B cell (primary cell): ENCODE results near the gene BEST1. TPM values are rescaled to one million over a fixed set of nuclear protein-coding genes. Genes with fewer than 3 reads are reported as not detected.
"Not testable (repeated sequence)": the region's sequence is repeated elsewhere in the genome, so short reads cannot be mapped to it uniquely, and the experiment has no call there.

Experiments
- ATAC-seq: fragments of 200-7000 bp; cut with Tn5 transposase; one replicate; pipeline ENCODE4 v1.10.0; 2021; ENCODE audit warnings: low read depth, mild to moderate bottlenecking, moderate number of reproducible peaks, moderate library complexity
- CTCF ChIA-PET: fragments of 350-600 bp; sonication (Branson Sonifier 250); formaldehyde crosslinking; loops from one replicate; lab custom pipeline; 2021; ENCODE audit warnings: antibody characterized with exemption, inconsistent platforms; lab: Charles Lee
- POLR2A ChIA-PET: fragments of 350-600 bp; sonication (Branson Sonifier 250); formaldehyde crosslinking; loops from one replicate; lab custom pipeline; 2021; ENCODE audit warnings: antibody characterized with exemption; lab: Charles Lee
- DNase-seq: peaks from one replicate; pipeline ENCODE4 v3.0.0; 2013
- H2AFZ ChIP-seq: 2 replicates; pipeline ENCODE4 v1.6.1; 2012; ENCODE audit warnings: mild to moderate bottlenecking, low read depth, low read length; ENCODE audit not compliant: insufficient read depth, poor library complexity, severe bottlenecking
- H3K27ac ChIP-seq, 2 donors: 1 replicate in 1 of 2; 2 replicates in 1 of 2; pipeline ENCODE4 v1.5.1; 2012 to 2013; ENCODE audit warnings: low read length in 2 of 2, mild to moderate bottlenecking in 2 of 2, moderate library complexity in 1 of 2
- H3K27me3 ChIP-seq, 4 experiments: fragments of 200-600 bp in 1 of 4; sonication (generic) in 1 of 4; replicated peaks in 1 of 4; 1 replicate in 2 of 4; 2 replicates in 2 of 4; pipeline versions ENCODE4 v1.6.1 to v1.7.0; 2013 to 2016; ENCODE audit warnings: low read length in 3 of 4, mild to moderate bottlenecking in 2 of 4, mixed read lengths in 1 of 4, moderate library complexity in 1 of 4; ENCODE audit not compliant: insufficient read depth in 4 of 4, control insufficient read depth in 3 of 4; ENCODE audit errors: control extremely low read depth in 1 of 4
- H3K36me3 ChIP-seq, 2 experiments: replicated peaks in 1 of 2; 1 replicate in 1 of 2; 2 replicates in 1 of 2; pipeline versions ENCODE4 v1.6.1 to v1.7.1; 2013; ENCODE audit warnings: low read length in 1 of 2; ENCODE audit not compliant: insufficient read depth in 2 of 2, control insufficient read depth in 1 of 2; ENCODE audit errors: control extremely low read depth in 1 of 2, extremely low read depth in 1 of 2
- H3K4me1 ChIP-seq, 2 donors: fragments of 200-600 bp in 1 of 2; sonication (generic) in 1 of 2; 1 replicate in 1 of 2; 2 replicates in 1 of 2; pipeline versions ENCODE4 v1.5.1 to v1.6.1; 2013 to 2017; ENCODE audit warnings: low read length in 2 of 2; ENCODE audit not compliant: control insufficient read depth in 2 of 2, insufficient read depth in 2 of 2
- H3K4me2 ChIP-seq: replicated peaks from 2 replicates; pipeline ENCODE3; 2012; ENCODE audit warnings: mild to moderate bottlenecking, low read depth, low read length; ENCODE audit not compliant: poor library complexity, severe bottlenecking
- H3K4me3 ChIP-seq, 5 experiments: fragments of 200-600 bp in 1 of 5; sonication (generic) in 1 of 5; 1 replicate in 3 of 5; 2 replicates in 2 of 5; pipeline versions ENCODE4 v1.5.1 to v1.7.0; 2011 to 2016; ENCODE audit warnings: low read length in 4 of 5, mild to moderate bottlenecking in 4 of 5, low read depth in 2 of 5, control low read depth in 1 of 5, moderate library complexity in 1 of 5; ENCODE audit not compliant: insufficient read depth in 1 of 5; ENCODE audit errors: control extremely low read depth in 1 of 5, extremely low read depth in 1 of 5
- H3K79me2 ChIP-seq: fragments of 200-600 bp; sonication (generic); one replicate; pipeline ENCODE4 v1.6.0; 2016; ENCODE audit warnings: low read length; ENCODE audit not compliant: control insufficient read depth, insufficient read depth
- H3K9ac ChIP-seq: fragments of 200-600 bp; sonication (generic); 2 replicates; pipeline ENCODE4 v1.6.1; 2017; ENCODE audit warnings: mild to moderate bottlenecking, low read length, moderate library complexity
- H3K9me3 ChIP-seq, 3 donors: one replicate each; pipeline versions ENCODE4 v1.6.1 to v1.7.1; 2013; ENCODE audit warnings: low read length in 2 of 3; ENCODE audit not compliant: control insufficient read depth in 2 of 3, insufficient read depth in 1 of 3; ENCODE audit errors: control extremely low read depth in 1 of 3
- H4K20me1 ChIP-seq: 2 replicates; pipeline ENCODE4 v1.6.0; 2012; ENCODE audit warnings: mild to moderate bottlenecking, low read length; ENCODE audit not compliant: insufficient read depth, control insufficient read depth, poor library complexity, severe bottlenecking
- H3K27ac Mint-ChIP-seq: one replicate; pipeline ENCODE4 v1.8.0; 2021; ENCODE audit warnings: mixed read lengths
- H3K27me3 Mint-ChIP-seq: one replicate; pipeline ENCODE4 v1.8.0; 2021; ENCODE audit warnings: mixed read lengths
- H3K4me1 Mint-ChIP-seq: one replicate; pipeline ENCODE4 v1.8.0; 2021; ENCODE audit warnings: mixed read lengths
- H3K4me3 Mint-ChIP-seq: one replicate; pipeline ENCODE4 v1.8.0; 2021; ENCODE audit warnings: mixed read lengths
- H3K9me3 Mint-ChIP-seq: one replicate; pipeline ENCODE4 v1.8.0; 2022; ENCODE audit warnings: mixed read lengths; ENCODE audit not compliant: insufficient read depth
- WGBS: methylation state at CpG from one replicate; pipeline ENCODE4 v1.1.5; 2013; ENCODE audit warnings: missing lambda C conversion rate; ENCODE audit not compliant: insufficient coverage; 5-methylcytosine and 5-hydroxymethylcytosine counted together
- intact Hi-C: fragments of 100-400 bp; cut with micrococcal nuclease; formaldehyde crosslinking; loops from one replicate; pipeline ENCODE4 v1.10.0; 2022
- polyA plus RNA-seq: library from polyadenylated mRNA; depleted of rRNA; stranded (reverse); fragments of >200 nt; gene quantifications from 2 replicates; pipeline ENCODE4 v1.2.3, GENCODE V29; 2012
- total RNA-seq, 2 donors: library from RNA; stranded (reverse); fragments of 120-200 nt in 1 of 2; gene quantifications; 1 replicate in 1 of 2; 2 replicates in 1 of 2; pipeline versions ENCODE4 v1.2.3 to v1.2.4, GENCODE V29; 2013 to 2022
- TF ChIP-seq, protein P1 (sequence below): fragments of 200-600 bp; IDR thresholded peaks from one replicate; pipeline ENCODE4 v1.8.0; 2022; ENCODE audit warnings: antibody characterized with exemption, mild to moderate bottlenecking

BEST1 gene
- total and polyA plus RNA-seq, 2 donors (not counting 1 experiment from before 2014, with no cell fraction given), result 0.07 to 0.99 TPM

- 100% methylated on average over 4 of the region's 5 CpGs for WGBS
- Histone ChIP-seq H3K9me3 (peaks cover 0 to 15% (median 0%) of the 10 kb centered on the region in 3 donors), H3K4me1 (peaks cover 16 to 17% of the 10 kb centered on the region in 2 donors), H3K27me3 (peaks cover 0 to 24% (median 10%) of the 10 kb centered on the region in 4 experiments)
- H3K27me3 Mint-ChIP-seq, intact Hi-C loops, ATAC-seq, POLR2A ChIA-PET, H4K20me1 ChIP-seq, H3K27ac Mint-ChIP-seq, H3K4me3 Mint-ChIP-seq, H3K27ac ChIP-seq, H3K79me2 ChIP-seq, H3K9me3 Mint-ChIP-seq, H3K4me2 ChIP-seq, H3K4me3 ChIP-seq, H2AFZ ChIP-seq, H3K36me3 ChIP-seq, H3K9ac ChIP-seq, DNase-seq: not testable (repeated sequence)
- H3K4me1 Mint-ChIP-seq, result peaks cover 18% of the 10 kb centered on the region
- CTCF ChIA-PET, result interaction anchor here (10.2 kb wide), 1 partner anchor 128 kb away, joined by 203 read pairs; no protein-coding TSS in a partner anchor
Observed at GRCh38 chr11:61953632-61954031, 3.5 kb downstream of the BEST1 start.

DNA sequence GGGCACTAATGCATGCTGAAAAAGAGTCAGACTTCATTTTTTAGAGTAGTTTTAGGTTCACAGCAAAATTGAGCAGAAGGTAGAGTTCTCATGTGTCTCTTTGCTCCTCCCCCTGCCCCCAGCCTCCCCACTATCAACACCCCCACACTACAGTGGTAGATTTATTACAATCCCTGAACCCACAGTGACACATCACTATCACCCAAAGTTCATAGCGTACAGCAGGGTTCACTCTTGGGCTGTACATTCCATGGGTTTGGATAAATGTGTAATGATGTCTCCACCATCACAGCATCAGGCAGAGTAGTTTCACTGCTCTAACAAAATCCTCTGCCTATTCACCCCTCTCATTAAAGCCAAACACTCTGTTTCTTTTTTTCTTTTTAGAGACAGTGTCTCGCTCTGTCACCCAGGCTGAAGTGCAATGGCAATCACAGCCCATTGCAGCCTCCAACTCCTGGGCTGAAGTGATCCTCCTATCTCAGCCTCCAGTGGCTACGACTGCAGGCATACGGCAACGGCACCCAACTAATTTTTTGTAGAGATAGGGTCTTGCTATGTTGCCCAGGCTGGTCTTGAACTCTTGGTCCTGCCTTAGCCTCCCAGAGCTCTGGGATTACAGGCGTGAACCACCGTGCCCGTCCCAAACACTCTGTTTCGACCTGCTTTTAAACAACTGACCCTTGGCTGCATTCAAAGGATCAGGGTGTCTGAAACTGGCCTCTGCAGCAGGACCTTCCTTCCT is 4.1 kb downstream of the BEST1 start:
- H3K27ac Mint-ChIP-seq, result no peak overlapping the region
- POLR2A ChIA-PET, result interaction anchor here (0.6 to 1.1 kb wide), 3 partner anchors 10 to 56 kb away, joined by 3 to 9 read pairs (median 3); partner anchors contain the start of gene FTH1
- peaks cover 16 to 17% of the 10 kb centered on the region in 2 donors for H3K4me1 ChIP-seq
- H3K27ac ChIP-seq, result no peak overlapping the region
- ATAC-seq (no peak), DNase-seq (no peak)
- H3K36me3 ChIP-seq, result peaks cover 0 to 7% of the 10 kb centered on the region in 2 experiments
- no peak overlapping the region for H3K4me3 ChIP-seq
- H3K4me1 Mint-ChIP-seq, result peaks cover 23% of the 10 kb centered on the region
- peaks cover 0 to 24% (median 10%) of the 10 kb centered on the region in 4 experiments for H3K27me3 ChIP-seq
- H2AFZ ChIP-seq, result peak overlapping the region; percentile 69
- no peaks in the 10 kb centered on the region for H4K20me1 ChIP-seq
- peak overlapping the region; percentile 79 for H3K4me2 ChIP-seq
- no peaks in the 10 kb centered on the region for H3K79me2 ChIP-seq
- 99% methylated on average over 8 of the region's 9 CpGs for WGBS
- intact Hi-C loops, result no loop called here
- H3K9ac ChIP-seq, result no peak overlapping the region
- peaks cover 0 to 15% (median 0%) of the 10 kb centered on the region in 3 donors for H3K9me3 ChIP-seq
- H3K9me3 Mint-ChIP-seq, result no peaks in the 10 kb centered on the region
- H3K4me3 Mint-ChIP-seq, result peak overlapping the region; percentile 3
- no peaks in the 10 kb centered on the region for H3K27me3 Mint-ChIP-seq
- TF ChIP-seq, protein P1, sequence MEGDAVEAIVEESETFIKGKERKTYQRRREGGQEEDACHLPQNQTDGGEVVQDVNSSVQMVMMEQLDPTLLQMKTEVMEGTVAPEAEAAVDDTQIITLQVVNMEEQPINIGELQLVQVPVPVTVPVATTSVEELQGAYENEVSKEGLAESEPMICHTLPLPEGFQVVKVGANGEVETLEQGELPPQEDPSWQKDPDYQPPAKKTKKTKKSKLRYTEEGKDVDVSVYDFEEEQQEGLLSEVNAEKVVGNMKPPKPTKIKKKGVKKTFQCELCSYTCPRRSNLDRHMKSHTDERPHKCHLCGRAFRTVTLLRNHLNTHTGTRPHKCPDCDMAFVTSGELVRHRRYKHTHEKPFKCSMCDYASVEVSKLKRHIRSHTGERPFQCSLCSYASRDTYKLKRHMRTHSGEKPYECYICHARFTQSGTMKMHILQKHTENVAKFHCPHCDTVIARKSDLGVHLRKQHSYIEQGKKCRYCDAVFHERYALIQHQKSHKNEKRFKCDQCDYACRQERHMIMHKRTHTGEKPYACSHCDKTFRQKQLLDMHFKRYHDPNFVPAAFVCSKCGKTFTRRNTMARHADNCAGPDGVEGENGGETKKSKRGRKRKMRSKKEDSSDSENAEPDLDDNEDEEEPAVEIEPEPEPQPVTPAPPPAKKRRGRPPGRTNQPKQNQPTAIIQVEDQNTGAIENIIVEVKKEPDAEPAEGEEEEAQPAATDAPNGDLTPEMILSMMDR, result no peak
- CTCF ChIA-PET, result interaction anchor here (1.0 to 3.5 kb wide), 4 partner anchors 55 to 154 kb away, joined by 3 to 14 read pairs (median 6); no protein-coding TSS in a partner anchor
